GM21360 (cell line): ENCODE measurements around the gene DHRS4.
A peak's percentile ranks its signal among the peaks of the same experiment; 100 is the strongest.

Experiments
- ATAC-seq: cut with Tn5 transposase; IDR thresholded peaks from one replicate; pipeline ENCODE4 v1.9.1; 2021; ENCODE audit warnings: mild to moderate bottlenecking, moderate library complexity; ENCODE audit not compliant: unreplicated experiment

Gene DHRS4

GRCh38 chr14:23953464-23954278 is at the start of gene DHRS4:
TSS of gene DHRS4 (plus strand) at chr14:23953770. CDS start at chr14:23953789, 19 bp downstream.
- ATAC-seq = peak; percentile 86

- ATAC-seq = no peak
Measured at GRCh38 chr14:23910101-23910875, 43.3 kb upstream of the DHRS4 start.

- no peak for ATAC-seq
Measured at GRCh38 chr14:23910876-23911210, 42.7 kb upstream of the DHRS4 start.

DNA sequence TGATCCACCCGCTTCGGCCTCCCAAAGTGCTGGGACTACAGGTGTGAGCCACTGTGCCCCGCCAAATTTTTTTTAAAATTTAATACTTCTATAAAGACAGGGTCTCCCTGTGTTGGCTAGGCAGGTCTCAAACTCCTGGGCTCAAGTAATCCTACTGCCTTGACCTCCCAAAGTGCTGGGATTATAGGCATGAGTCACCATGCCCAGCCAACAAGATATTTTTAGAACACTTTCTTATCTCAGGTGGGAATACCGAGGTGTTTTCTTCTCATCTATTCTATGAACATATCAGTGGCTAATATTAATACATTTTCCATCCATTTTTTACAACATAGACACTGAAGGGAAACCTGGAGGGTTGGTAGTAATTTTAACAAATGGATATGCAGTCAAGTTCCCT is 38.0 kb upstream of the DHRS4 start:
- ATAC-seq = no peak

DNA sequence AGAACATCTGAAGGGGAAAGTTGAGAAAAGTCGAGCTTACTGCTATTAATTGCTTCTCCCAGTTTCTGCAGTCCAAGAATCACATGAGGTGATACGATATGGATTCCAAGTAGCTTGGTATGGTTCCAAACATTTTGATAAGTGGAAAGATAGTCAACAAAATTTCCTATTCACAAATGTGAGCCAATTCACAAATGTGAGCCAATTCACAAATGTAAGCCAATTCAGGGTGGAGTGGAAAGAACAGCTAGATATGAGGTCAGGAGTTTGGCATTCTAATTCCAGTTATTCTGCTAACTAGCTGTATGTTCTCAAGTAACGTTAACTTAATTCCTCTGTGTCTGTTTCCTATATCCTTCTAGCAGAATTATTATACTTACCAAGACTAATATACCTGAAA is 37.6 kb upstream of the DHRS4 start:
- ATAC-seq = no peak

GRCh38 chr14:23916446-23916845 is 37.1 kb upstream of the DHRS4 start:
- no peak for ATAC-seq

GRCh38 chr14:23922545-23922944 is 31.0 kb upstream of the DHRS4 start:
- no peak for ATAC-seq

GRCh38 chr14:23925523-23926075 is 28.0 kb upstream of the DHRS4 start:
- no peak for ATAC-seq

DNA sequence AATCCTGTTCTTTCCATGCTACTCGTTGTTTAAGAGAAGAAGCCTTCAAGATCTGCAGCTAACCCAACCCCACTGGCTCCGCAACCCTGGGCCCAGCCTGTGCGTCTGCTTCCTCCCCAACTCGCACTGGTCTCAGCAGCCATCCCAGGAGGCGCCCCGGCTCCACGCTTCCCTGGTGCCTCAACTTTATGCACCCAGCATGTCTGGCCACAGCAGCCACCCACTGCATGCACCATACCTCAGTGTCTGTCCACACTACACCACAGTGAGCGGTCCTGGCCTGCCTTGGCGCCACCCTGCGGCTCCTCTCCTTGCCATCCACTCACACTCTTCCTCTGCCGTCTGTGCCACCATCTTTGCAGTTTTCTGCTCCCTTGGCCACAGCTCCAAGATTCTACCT is 27.0 kb upstream of the DHRS4 start:
- no peak for ATAC-seq

GRCh38 chr14:23929136-23929535 is 24.4 kb upstream of the DHRS4 start:
- no peak for ATAC-seq

DNA sequence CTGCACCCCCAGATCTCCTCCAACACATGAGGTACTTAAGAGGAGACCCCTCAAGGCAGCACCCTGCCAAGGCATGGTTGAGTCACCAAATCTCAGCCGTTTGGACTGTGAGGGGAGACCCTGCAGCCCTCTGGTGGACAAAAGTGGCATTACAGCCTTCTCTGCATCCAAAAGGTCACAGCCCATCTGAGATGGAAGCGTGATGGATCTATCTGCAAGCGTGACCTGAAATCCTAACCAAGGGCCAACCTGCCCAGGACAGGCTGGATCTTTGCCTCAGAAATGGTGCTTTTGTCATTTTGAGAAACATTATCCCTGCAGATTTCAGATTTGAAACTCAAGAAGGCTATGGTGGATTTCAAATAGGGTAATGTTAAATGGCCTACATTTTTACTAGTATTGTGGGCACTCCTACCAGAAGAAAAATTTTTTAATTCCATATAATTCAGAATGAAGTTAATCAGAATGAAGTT is 23.7 kb upstream of the DHRS4 start:
- no peak for ATAC-seq

GRCh38 chr14:23930742-23931141 is 22.8 kb upstream of the DHRS4 start:
- no peak for ATAC-seq

DNA sequence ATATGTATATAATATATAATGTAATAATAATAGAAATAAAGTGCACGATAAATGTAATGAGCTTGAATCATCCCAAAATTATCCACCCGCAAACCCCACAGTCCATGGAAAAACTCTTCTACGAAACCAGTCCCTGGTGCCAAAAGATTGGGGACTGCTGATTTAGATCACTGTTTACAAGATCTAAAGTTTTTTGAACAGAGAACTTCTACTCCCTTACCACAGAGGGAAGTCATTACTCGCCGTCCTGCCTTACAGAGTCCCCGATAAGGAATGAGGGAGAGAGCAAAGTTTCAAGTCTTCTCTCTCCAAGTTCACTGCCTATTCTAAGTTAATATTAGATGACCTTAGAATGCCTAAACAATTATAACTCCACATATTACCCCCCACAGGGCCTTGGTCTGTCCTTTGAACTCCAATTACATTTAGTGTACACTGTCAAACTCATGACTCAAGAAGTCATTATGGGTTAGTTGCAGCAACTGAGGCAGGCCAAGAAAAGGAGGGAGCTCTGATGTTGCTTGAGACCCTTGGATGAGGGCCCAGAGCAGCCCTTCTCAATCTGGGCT is 21.8 kb upstream of the DHRS4 start:
- ATAC-seq = no peak

DNA sequence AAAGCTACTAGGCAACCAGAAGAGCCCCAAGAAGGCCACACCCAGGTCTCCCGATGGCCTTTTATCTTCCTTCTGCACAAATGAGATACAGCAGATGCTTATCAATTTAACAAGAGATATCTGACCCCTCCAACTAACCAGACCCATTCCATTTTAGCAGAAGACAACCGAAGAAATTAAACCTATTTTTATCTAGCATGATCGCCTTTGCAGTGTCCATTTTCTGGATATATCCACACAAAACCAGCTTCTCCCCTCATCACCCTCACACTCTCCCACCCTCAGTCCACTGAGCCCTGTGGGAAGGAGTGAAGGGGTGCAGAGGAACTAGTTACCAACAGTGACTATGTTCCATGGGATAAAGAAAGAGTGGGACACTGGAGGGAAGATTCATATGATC is 20.9 kb upstream of the DHRS4 start:
- no peak for ATAC-seq

- no peak for ATAC-seq
Measured at GRCh38 chr14:23933108-23933741, 20.3 kb upstream of the DHRS4 start.

- no peak for ATAC-seq
Measured at GRCh38 chr14:23933742-23934128, 19.8 kb upstream of the DHRS4 start.

GRCh38 chr14:23935158-23935557 is 18.4 kb upstream of the DHRS4 start:
- ATAC-seq = no peak

GRCh38 chr14:23936084-23936829 is 17.3 kb upstream of the DHRS4 start:
- no peak for ATAC-seq

GRCh38 chr14:23937203-23937602 is 16.4 kb upstream of the DHRS4 start:
- no peak for ATAC-seq

DNA sequence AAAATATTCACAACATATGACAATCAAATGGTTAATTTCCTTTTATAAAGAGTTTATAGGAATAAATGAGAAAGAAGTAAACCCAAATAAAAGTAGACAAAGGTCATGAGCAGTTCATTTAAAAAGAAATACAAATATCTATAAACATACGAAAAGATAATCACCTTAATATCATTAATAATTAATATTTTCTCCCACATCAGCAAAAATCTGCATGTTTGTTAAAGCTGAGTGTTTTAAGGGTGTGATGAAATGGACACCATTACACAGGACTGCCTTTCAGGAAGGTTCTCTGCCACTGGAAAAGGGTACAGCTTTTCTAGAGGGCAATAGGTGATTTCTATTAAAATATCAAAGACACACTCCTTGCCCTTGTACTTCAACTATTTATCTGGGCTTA is 14.7 kb upstream of the DHRS4 start:
- ATAC-seq = no peak
